GM12801 (cell line): ENCODE measurements around the gene KY.

Experiments used
- CTCF ChIP-seq: IDR thresholded peaks from one replicate; pipeline ENCODE4 v1.5.1; 2011; ENCODE audit warnings: control low read depth; ENCODE audit not compliant: insufficient read length; ENCODE audit errors: extremely low read depth

KY gene

GRCh38 chr3:134643150-134643675, 7.6 kb downstream of the KY start:
- no peak for TF ChIP-seq CTCF

GRCh38 chr3:134642445-134643149, 8.2 kb downstream of the KY start:
- no peak for TF ChIP-seq CTCF

- no peak for TF ChIP-seq CTCF
Observed at GRCh38 chr3:134641671-134642300, 9.0 kb downstream of the KY start.

GRCh38 chr3:134640872-134641470, 9.9 kb downstream of the KY start:
- TF ChIP-seq CTCF: no peak

GRCh38 chr3:134640378-134640777, 10.4 kb downstream of the KY start:
- no peak for TF ChIP-seq CTCF

GRCh38 chr3:134638385-134639030, 12.3 kb downstream of the KY start:
- TF ChIP-seq CTCF: no peak

GRCh38 chr3:134636406-134636805, 14.4 kb downstream of the KY start:
- TF ChIP-seq CTCF: no peak
